HEK293 (cell line): ENCODE data around the gene CAPN15.

Experiments
- CTCF ChIA-PET: fragments of 350-600 bp; formaldehyde crosslinking; extraction: SDS; loops from one replicate; lab custom pipeline; 2021; ENCODE audit warnings: antibody characterized with exemption; lab: Yijun Ruan, JAX
- POLR2A ChIA-PET: fragments of 300-600 bp; formaldehyde crosslinking; extraction: SDS; loops from one replicate; lab custom pipeline; 2020; ENCODE audit warnings: antibody characterized with exemption, inconsistent platforms; lab: Yijun Ruan, JAX
- H3K27ac ChIP-seq: fragments of 200-500 bp; sonication (Bioruptor generic); 2 replicates; pipeline ENCODE4 v1.5.1; 2014; ENCODE audit warnings: low read depth, low read length, control low read depth, inconsistent platforms; ENCODE audit errors: extremely low read depth
- H3K36me3 ChIP-seq, 2 experiments: fragments of 200-500 bp in 1 of 2; sonication (Bioruptor generic) in 1 of 2; 1 replicate in 1 of 2; 2 replicates in 1 of 2; pipeline ENCODE4 v1.5.1; 2014 to 2017; ENCODE audit warnings: inconsistent platforms in 2 of 2, low read length in 2 of 2; ENCODE audit not compliant: control insufficient read depth in 2 of 2, insufficient read depth in 1 of 2
- H3K4me1 ChIP-seq: fragments of 200-500 bp; sonication (Bioruptor generic); 2 replicates; pipeline ENCODE4 v1.5.1; 2014; ENCODE audit warnings: mild to moderate bottlenecking, low read length, inconsistent platforms; ENCODE audit not compliant: control insufficient read depth, insufficient read depth
- H3K4me3 ChIP-seq: 2 replicates; pipeline ENCODE4 v1.5.1; 2011; ENCODE audit warnings: low read depth, mild to moderate bottlenecking, control low read depth, low read length, moderate library complexity
- H3K9me3 ChIP-seq: fragments of 200-500 bp; sonication (Bioruptor generic); 2 replicates; pipeline ENCODE4 v1.5.1; 2014; ENCODE audit warnings: low read depth, low read length, inconsistent platforms; ENCODE audit not compliant: control insufficient read depth, insufficient read depth
- GFI1B ChIP-seq: fragments of 450-650 bp; formaldehyde crosslinking; IDR thresholded peaks from 2 replicates; pipeline ENCODE4 v1.5.1; 2016; ENCODE audit warnings: missing biosample characterization, missing genetic modification characterization
- GLI4 ChIP-seq: fragments of 450-650 bp; formaldehyde crosslinking; IDR thresholded peaks from 2 replicates; pipeline ENCODE4 v1.5.1; 2016; ENCODE audit warnings: missing biosample characterization, missing genetic modification characterization
- GLIS1 ChIP-seq: fragments of 450-650 bp; formaldehyde crosslinking; IDR thresholded peaks from 2 replicates; pipeline ENCODE4 v1.5.1; 2016; ENCODE audit warnings: missing biosample characterization, missing genetic modification characterization
- KLF10 ChIP-seq: fragments of 450-650 bp; IDR thresholded peaks from 2 replicates; pipeline ENCODE4 v1.5.1; 2018; ENCODE audit warnings: missing biosample characterization, mild to moderate bottlenecking, missing genetic modification characterization
- SALL2 ChIP-seq: fragments of 450-650 bp; formaldehyde crosslinking; IDR thresholded peaks from 2 replicates; pipeline ENCODE4 v1.5.0; 2017; ENCODE audit warnings: missing biosample characterization, mild to moderate bottlenecking, missing genetic modification characterization, borderline replicate concordance
- SETDB1 ChIP-seq: IDR thresholded peaks from one replicate; pipeline ENCODE4 v1.6.1; 2017; ENCODE audit warnings: mild to moderate bottlenecking, low read length, moderate library complexity, mixed read lengths; ENCODE audit not compliant: insufficient read length
- SP7 ChIP-seq: fragments of 450-650 bp; formaldehyde crosslinking; IDR thresholded peaks from 2 replicates; pipeline ENCODE4 v1.5.1; 2016; ENCODE audit warnings: missing biosample characterization, missing genetic modification characterization
- ZBTB17 ChIP-seq: fragments of 450-650 bp; formaldehyde crosslinking; IDR thresholded peaks from 2 replicates; pipeline ENCODE4 v1.5.1; 2016; ENCODE audit warnings: missing biosample characterization, missing genetic modification characterization
- ZFP3 ChIP-seq: fragments of 450-650 bp; formaldehyde crosslinking; IDR thresholded peaks from 2 replicates; pipeline ENCODE4 v1.5.1; 2016; ENCODE audit warnings: low read depth, missing biosample characterization, missing genetic modification characterization
- ZIC2 ChIP-seq: fragments of 450-650 bp; formaldehyde crosslinking; IDR thresholded peaks from 2 replicates; pipeline ENCODE4 v1.5.1; 2016; ENCODE audit warnings: missing biosample characterization, missing genetic modification characterization
- ZNF266 ChIP-seq: fragments of 450-650 bp; formaldehyde crosslinking; IDR thresholded peaks from 2 replicates; pipeline ENCODE4 v1.5.1; 2016; ENCODE audit warnings: missing biosample characterization, missing genetic modification characterization, low read depth
- ZNF311 ChIP-seq: fragments of 450-650 bp; formaldehyde crosslinking; IDR thresholded peaks from 2 replicates; pipeline ENCODE4 v1.5.1; 2017; ENCODE audit warnings: missing biosample characterization, missing genetic modification characterization, borderline replicate concordance
- ZNF37A ChIP-seq: fragments of 450-650 bp; IDR thresholded peaks from 2 replicates; pipeline ENCODE4 v1.5.1; 2018; ENCODE audit warnings: missing biosample characterization, missing genetic modification characterization
- ZNF501 ChIP-seq: fragments of 450-650 bp; formaldehyde crosslinking; IDR thresholded peaks from 2 replicates; pipeline ENCODE4 v1.5.1; 2016; ENCODE audit warnings: missing biosample characterization, missing genetic modification characterization
- ZNF530 ChIP-seq: fragments of 450-650 bp; formaldehyde crosslinking; IDR thresholded peaks from 2 replicates; pipeline ENCODE4 v1.5.1; 2016; ENCODE audit warnings: low read depth, missing biosample characterization, missing genetic modification characterization
- ZNF544 ChIP-seq: fragments of 450-650 bp; formaldehyde crosslinking; IDR thresholded peaks from 2 replicates; pipeline ENCODE4 v1.5.0; 2017; ENCODE audit warnings: missing biosample characterization, missing genetic modification characterization
- ZNF600 ChIP-seq: fragments of 450-650 bp; formaldehyde crosslinking; IDR thresholded peaks from 2 replicates; pipeline ENCODE4 v1.5.1; 2016; ENCODE audit warnings: missing biosample characterization, missing genetic modification characterization
- ZNF621 ChIP-seq: fragments of 450-650 bp; formaldehyde crosslinking; IDR thresholded peaks from 2 replicates; pipeline ENCODE4 v1.5.1; 2017; ENCODE audit warnings: missing biosample characterization, missing genetic modification characterization
- ZNF624 ChIP-seq: fragments of 450-650 bp; formaldehyde crosslinking; IDR thresholded peaks from 2 replicates; pipeline ENCODE4 v1.5.1; 2017; ENCODE audit warnings: missing biosample characterization, missing genetic modification characterization
- ZNF654 ChIP-seq: fragments of 450-650 bp; formaldehyde crosslinking; IDR thresholded peaks from 2 replicates; pipeline ENCODE4 v1.5.1; 2016; ENCODE audit warnings: low read depth, missing biosample characterization, missing genetic modification characterization
- TF ChIP-seq, protein P1 (sequence below): fragments of 450-650 bp; formaldehyde crosslinking; IDR thresholded peaks from 2 replicates; pipeline ENCODE4 v1.5.1; 2016; ENCODE audit warnings: missing biosample characterization, missing genetic modification characterization, low read depth
- TF ChIP-seq, protein P2 (sequence below): fragments of 450-650 bp; formaldehyde crosslinking; IDR thresholded peaks from 2 replicates; pipeline ENCODE4 v1.5.1; 2016; ENCODE audit warnings: missing biosample characterization, missing genetic modification characterization
- TF ChIP-seq, protein P3 (sequence below): fragments of 450-650 bp; formaldehyde crosslinking; IDR thresholded peaks from 2 replicates; pipeline ENCODE4 v1.5.1; 2016; ENCODE audit warnings: missing biosample characterization, missing genetic modification characterization, borderline replicate concordance

CAPN15 gene

DNA sequence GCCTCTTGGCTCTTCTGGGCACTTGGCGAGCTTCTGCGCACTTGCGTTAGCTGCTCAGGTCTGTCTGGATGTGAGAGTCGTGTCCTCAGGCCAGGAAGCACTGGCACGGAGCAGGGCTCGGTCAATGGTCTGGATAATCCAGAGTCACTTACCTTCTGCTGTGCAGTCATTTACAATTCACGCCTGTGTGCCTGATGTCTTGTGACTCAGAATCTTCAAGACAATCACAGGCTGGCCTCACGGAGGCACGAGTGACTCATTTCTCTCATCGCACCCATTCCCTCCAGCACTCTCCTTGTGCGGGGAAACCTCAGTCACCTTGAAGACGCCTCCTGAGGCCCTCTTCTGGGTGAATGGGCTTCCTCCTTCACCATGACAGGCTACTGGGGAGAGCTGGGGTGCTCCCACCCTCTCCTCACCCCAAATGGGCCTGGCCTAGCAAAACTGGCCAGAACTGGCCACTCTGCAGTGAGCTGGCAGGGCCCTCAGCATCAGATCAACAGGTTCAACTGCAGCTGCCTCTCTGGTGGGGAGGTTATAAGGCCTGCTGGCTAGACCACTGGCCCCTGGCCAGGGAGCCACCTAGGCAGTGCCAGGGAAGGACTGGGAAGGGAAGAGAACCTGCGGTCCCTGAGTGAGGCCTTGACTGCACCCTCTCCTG lies 1.9 kb upstream of the CAPN15 start (continued):
- TF ChIP-seq KLF10 (tag by site-specific recombination), result no peak
- TF ChIP-seq, protein P1, sequence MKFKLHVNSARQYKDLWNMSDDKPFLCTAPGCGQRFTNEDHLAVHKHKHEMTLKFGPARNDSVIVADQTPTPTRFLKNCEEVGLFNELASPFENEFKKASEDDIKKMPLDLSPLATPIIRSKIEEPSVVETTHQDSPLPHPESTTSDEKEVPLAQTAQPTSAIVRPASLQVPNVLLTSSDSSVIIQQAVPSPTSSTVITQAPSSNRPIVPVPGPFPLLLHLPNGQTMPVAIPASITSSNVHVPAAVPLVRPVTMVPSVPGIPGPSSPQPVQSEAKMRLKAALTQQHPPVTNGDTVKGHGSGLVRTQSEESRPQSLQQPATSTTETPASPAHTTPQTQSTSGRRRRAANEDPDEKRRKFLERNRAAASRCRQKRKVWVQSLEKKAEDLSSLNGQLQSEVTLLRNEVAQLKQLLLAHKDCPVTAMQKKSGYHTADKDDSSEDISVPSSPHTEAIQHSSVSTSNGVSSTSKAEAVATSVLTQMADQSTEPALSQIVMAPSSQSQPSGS (tag by site-specific recombination), result no peak
- TF ChIP-seq GFI1B (tag by site-specific recombination), result no peak
- TF ChIP-seq ZNF530, result no peak

DNA sequence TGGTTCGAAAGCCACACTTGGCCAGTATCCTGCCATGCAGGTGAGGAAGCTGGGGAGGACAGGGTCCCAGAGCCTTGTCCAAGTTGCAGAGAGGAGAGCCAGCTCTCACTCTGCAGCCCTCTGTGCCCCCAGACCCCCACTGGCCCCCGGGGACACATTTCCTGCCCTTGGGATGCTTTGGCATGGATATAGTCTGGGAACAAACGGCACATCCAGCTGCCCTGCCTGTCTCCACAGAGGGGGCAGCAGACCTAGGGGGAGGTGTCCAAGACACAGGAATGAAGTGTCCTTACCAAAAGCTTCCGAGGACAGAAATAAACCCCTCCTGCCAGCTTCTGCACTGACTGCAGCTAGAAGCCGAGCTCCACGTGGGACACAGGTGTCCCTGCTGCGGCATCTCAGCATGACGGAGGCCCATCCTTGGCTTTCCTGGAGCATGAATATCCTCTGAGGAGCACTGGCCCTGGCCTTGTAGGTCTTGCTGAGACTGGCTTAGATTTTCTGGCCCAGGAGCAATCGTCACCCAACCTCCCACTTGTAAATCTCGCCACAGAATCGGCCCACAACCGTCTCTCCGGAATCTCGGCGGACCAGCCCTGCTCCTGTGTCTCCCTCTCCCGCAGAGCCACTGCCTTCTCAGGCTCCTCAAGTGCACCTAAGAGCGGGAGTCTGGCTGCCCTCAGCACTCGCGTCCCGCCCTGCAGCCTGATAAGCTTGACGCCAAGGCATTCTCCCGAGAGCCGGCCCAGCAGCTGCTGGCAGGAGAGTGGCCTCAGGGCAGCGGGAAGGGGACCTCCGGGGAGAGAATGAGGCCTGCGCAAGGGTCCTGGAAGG lies 1.1 kb upstream of the CAPN15 start:
- ChIA-PET POLR2A (interaction anchor here (0.5 to 1.8 kb wide), 14 partner anchors 8 to 144 kb away, joined by 3 to 6 read pairs (median 4); partner anchors contain the start of genes DECR2, METTL26, NHLRC4 and RAB40C), CTCF (interaction anchor here (0.6 to 0.9 kb wide), 4 partner anchors 14 to 1845 kb away, joined by 3 read pairs; no protein-coding TSS in a partner anchor)
- Histone ChIP-seq H3K4me3 (peak overlapping the region; percentile 73), H3K36me3 (peaks cover 0 to 23% of the 10 kb centered on the region in 2 experiments; a peak in 1 of 3 replicates), H3K27ac (peak overlapping the region; percentile 97), H3K9me3 (no peaks in the 10 kb centered on the region), H3K4me1 (peaks cover 8% of the 10 kb centered on the region)
- TF ChIP-seq SALL2, result no peak
- no peak for TF ChIP-seq GLI4 (tag by site-specific recombination)
- peak; percentile 67 for TF ChIP-seq GLIS1
- TF ChIP-seq ZNF266, result no peak
- TF ChIP-seq ZNF624 (tag by site-specific recombination), result no peak
- no peak for TF ChIP-seq ZNF544 (tag by site-specific recombination)
- TF ChIP-seq ZNF37A (tag by site-specific recombination), result no peak
- peak; percentile 80 for TF ChIP-seq ZIC2 (tag by site-specific recombination)
- no peak for TF ChIP-seq SETDB1
- no peak for TF ChIP-seq ZNF501 (tag by site-specific recombination)
- TF ChIP-seq, protein P2, sequence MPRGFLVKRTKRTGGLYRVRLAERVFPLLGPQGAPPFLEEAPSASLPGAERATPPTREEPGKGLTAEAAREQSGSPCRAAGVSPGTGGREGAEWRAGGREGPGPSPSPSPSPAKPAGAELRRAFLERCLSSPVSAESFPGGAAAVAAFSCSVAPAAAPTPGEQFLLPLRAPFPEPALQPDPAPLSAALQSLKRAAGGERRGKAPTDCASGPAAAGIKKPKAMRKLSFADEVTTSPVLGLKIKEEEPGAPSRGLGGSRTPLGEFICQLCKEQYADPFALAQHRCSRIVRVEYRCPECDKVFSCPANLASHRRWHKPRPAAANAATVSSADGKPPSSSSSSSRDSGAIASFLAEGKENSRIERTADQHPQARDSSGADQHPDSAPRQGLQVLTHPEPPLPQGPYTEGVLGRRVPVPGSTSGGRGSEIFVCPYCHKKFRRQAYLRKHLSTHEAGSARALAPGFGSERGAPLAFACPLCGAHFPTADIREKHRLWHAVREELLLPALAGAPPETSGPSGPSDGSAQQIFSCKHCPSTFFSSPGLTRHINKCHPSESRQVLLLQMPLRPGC (tag by site-specific recombination), result no peak
- TF ChIP-seq KLF10 (tag by site-specific recombination), result no peak
- TF ChIP-seq ZNF311 (tag by site-specific recombination), result no peak
- no peak for TF ChIP-seq ZNF621
- TF ChIP-seq ZFP3 (tag by site-specific recombination), result no peak
- no peak for TF ChIP-seq ZNF600 (tag by site-specific recombination)
- TF ChIP-seq, protein P3, sequence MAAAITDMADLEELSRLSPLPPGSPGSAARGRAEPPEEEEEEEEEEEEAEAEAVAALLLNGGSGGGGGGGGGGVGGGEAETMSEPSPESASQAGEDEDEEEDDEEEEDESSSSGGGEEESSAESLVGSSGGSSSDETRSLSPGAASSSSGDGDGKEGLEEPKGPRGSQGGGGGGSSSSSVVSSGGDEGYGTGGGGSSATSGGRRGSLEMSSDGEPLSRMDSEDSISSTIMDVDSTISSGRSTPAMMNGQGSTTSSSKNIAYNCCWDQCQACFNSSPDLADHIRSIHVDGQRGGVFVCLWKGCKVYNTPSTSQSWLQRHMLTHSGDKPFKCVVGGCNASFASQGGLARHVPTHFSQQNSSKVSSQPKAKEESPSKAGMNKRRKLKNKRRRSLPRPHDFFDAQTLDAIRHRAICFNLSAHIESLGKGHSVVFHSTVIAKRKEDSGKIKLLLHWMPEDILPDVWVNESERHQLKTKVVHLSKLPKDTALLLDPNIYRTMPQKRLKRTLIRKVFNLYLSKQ, result no peak
- TF ChIP-seq ZNF654 (tag by site-specific recombination), result no peak
- 0 out of 2 replicates have a peak, but pooled peaks have one; percentile 51 for TF ChIP-seq ZBTB17 (tag by site-specific recombination)
- no peak for TF ChIP-seq SP7 (tag by site-specific recombination)
